ENCODE measurements around the gene KLHL20. TPM values are rescaled to one million over a fixed set of nuclear protein-coding genes. Genes with fewer than 3 reads are reported as not detected.
A peak's percentile ranks its signal among the peaks of the same experiment; 100 is the strongest.

KLHL20 gene
- total and polyA plus RNA-seq, 2 donors (not counting 3 experiments of a cell fraction or from before 2014, with no cell fraction given): 14.0 to 26.9 TPM

GRCh38 chr1:173827611-173828010 lies 112.8 kb downstream of the KLHL20 start:
- peaks cover 16% of the 10 kb centered on the region for H3K79me2 ChIP-seq (ENCODE audit: control insufficient read depth, insufficient read depth, low read length)
- no peak overlapping the region for H3K9ac ChIP-seq (replicated peaks; ENCODE audit: extremely low read depth, insufficient read depth, low read length)
- no peaks in the 10 kb centered on the region for H3K9me1 ChIP-seq (replicated peaks; ENCODE audit: control insufficient read depth, extremely low read depth, insufficient read depth, low read length)
- peak overlapping the region; percentile 27 for H3K4me2 ChIP-seq (ENCODE audit: insufficient read depth, low read length)
- H3K9me3 ChIP-seq (replicated peaks; ENCODE audit: control insufficient read depth, insufficient read depth, low read length): no peaks in the 10 kb centered on the region
- no peak overlapping the region for H2AFZ ChIP-seq (ENCODE audit: low read depth, low read length)
- FAIRE-seq (no peak), DNase-seq (ENCODE audit: low read depth, low spot score) (no peak)
- no peak overlapping the region for H3K4me3 ChIP-seq (replicated peaks in 1 of 3; ENCODE audit: insufficient read depth in 1 of 3, low read depth in 1 of 3, low read length in 3 of 3)
- ChIA-PET CTCF (interaction anchor here (1.1 kb wide), 1 partner anchor 398 kb away, joined by 6 read pairs; no protein-coding TSS in a partner anchor), POLR2A (no interaction called here)
- no TSS peak for BruUV-seq (replicated peaks)
- peaks cover 13% of the 10 kb centered on the region for H3K4me1 ChIP-seq (ENCODE audit: control insufficient read depth, extremely low read depth, insufficient read depth, low read length)
- dilution Hi-C loops (cut with MboI; ENCODE audit: extremely low pct_ligation_motif_present, low sequenced_read_pairs): no loop called here
- H3K27me3 ChIP-seq (ENCODE audit: control insufficient read depth in 2 of 2, insufficient read depth in 2 of 2, low read length in 2 of 2): no peaks in the 10 kb centered on the region
- H3K27ac ChIP-seq (ENCODE audit: insufficient read depth, low read depth, low read length): no peak overlapping the region
- intact Hi-C loops (cut with micrococcal nuclease): no loop called here
- H4K20me1 ChIP-seq (replicated peaks; ENCODE audit: control insufficient read depth, extremely low read depth, insufficient read depth, low read length): no peaks in the 10 kb centered on the region
- TF ChIP-seq EZH2 (IDR thresholded peaks at IDR 0.05; ENCODE audit: borderline replicate concordance, low read depth, low read length, severe bottlenecking): no peak
- TF ChIP-seq, protein P1, sequence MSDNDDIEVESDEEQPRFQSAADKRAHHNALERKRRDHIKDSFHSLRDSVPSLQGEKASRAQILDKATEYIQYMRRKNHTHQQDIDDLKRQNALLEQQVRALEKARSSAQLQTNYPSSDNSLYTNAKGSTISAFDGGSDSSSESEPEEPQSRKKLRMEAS (IDR thresholded peaks at IDR 0.05; ENCODE audit: insufficient read depth, insufficient read length): no peak
- TF ChIP-seq POLR2AphosphoS5 (IDR thresholded peaks at IDR 0.05; ENCODE audit: insufficient read depth, low read depth, low read length): no peak
- TF ChIP-seq POLR2A (IDR thresholded peaks at IDR 0.05; ENCODE audit: low read depth, low read length): no peak
- no peak for TF ChIP-seq GATA2 (IDR thresholded peaks at IDR 0.05; ENCODE audit: insufficient read depth, insufficient read length, low read depth, low read length)
- no peak for TF ChIP-seq MYC (IDR thresholded peaks at IDR 0.05; ENCODE audit: low read depth, low read length)
- no peak for TF ChIP-seq JUN (IDR thresholded peaks at IDR 0.05; ENCODE audit: borderline replicate concordance, insufficient read depth, insufficient read length, low read depth)
- no peak for TF ChIP-seq CTCF (IDR thresholded peaks at IDR 0.05; ENCODE audit: extremely low read depth in 1 of 2, insufficient read depth in 1 of 2, low read depth in 1 of 2, low read length in 2 of 2)
- TF ChIP-seq FOS (IDR thresholded peaks at IDR 0.05; ENCODE audit: borderline replicate concordance, insufficient read depth, low read length): no peak
- no peaks in the 10 kb centered on the region for H3K36me3 ChIP-seq (ENCODE audit: control insufficient read depth in 2 of 2, extremely low read depth in 1 of 2, insufficient read depth in 2 of 2, low read length in 2 of 2)

All from endothelial cell of umbilical vein (primary cell).